SK-N-SH (cell line): ENCODE results near the gene IGFBPL1. TPM values are rescaled to one million over a fixed set of nuclear protein-coding genes. Genes with fewer than 3 reads are reported as not detected.

Experiments
- CTCF ChIA-PET: fragments of 300-600, 350-600 bp; formaldehyde crosslinking; extraction: SDS; loops from one replicate; lab custom pipeline; 2021; lab: Yijun Ruan, JAX
- POLR2A ChIA-PET: fragments of 350-600 bp; sonication (Branson Sonifier 250); formaldehyde crosslinking; extraction: SDS; loops from one replicate; lab custom pipeline; 2020; ENCODE audit warnings: antibody characterized with exemption, inconsistent platforms; lab: Yijun Ruan, JAX
- DNase-seq: peaks from one replicate; pipeline ENCODE4 v3.0.0; 2012
- H2AFZ ChIP-seq: fragments of 200-600 bp; sonication (generic); 2 replicates; pipeline ENCODE4 v1.8.1; 2016; ENCODE audit warnings: antibody characterized with exemption, mild to moderate bottlenecking, low read depth
- H3F3A ChIP-seq: fragments of 200-600 bp; sonication (generic); replicated peaks from 2 replicates; pipeline ENCODE3; 2016; ENCODE audit warnings: antibody characterized with exemption, mild to moderate bottlenecking; ENCODE audit not compliant: insufficient read depth
- H3K27ac ChIP-seq, 2 experiments: fragments of 200-500 bp in 1 of 2; fragments of 200-600 bp in 1 of 2; sonication (Bioruptor generic) in 1 of 2; sonication (generic), shearing (Covaris generic) in 1 of 2; 2 replicates each; pipeline versions ENCODE4 v1.5.1 to v1.6.1; 2014 to 2016; ENCODE audit warnings: low read depth in 2 of 2, inconsistent platforms in 1 of 2, low read length in 1 of 2, mild to moderate bottlenecking in 1 of 2, mixed read lengths in 1 of 2
- H3K27me3 ChIP-seq: fragments of 200-600 bp; sonication (generic), shearing (Covaris generic); 2 replicates; pipeline ENCODE4 v1.6.1; 2016; ENCODE audit warnings: mixed run types; ENCODE audit not compliant: insufficient read depth
- H3K36me3 ChIP-seq, 2 experiments: fragments of 200-500 bp in 1 of 2; fragments of 200-600 bp in 1 of 2; sonication (Bioruptor generic) in 1 of 2; sonication (generic) in 1 of 2; replicated peaks in 1 of 2; 2 replicates each; pipeline versions ENCODE3 to v1.5.1; 2014 to 2016; ENCODE audit warnings: low read length in 1 of 2, mild to moderate bottlenecking in 1 of 2; ENCODE audit not compliant: insufficient read depth in 2 of 2, control insufficient read depth in 1 of 2
- H3K4me1 ChIP-seq, 2 experiments: fragments of 200-500 bp in 1 of 2; fragments of 200-600 bp in 1 of 2; sonication (Bioruptor generic) in 1 of 2; sonication (generic), shearing (Covaris generic) in 1 of 2; 2 replicates each; pipeline versions ENCODE4 v1.5.1 to v1.6.1; 2014 to 2016; ENCODE audit warnings: low read depth in 1 of 2, low read length in 1 of 2, mixed run types in 1 of 2; ENCODE audit not compliant: insufficient read depth in 2 of 2, control insufficient read depth in 1 of 2
- H3K4me2 ChIP-seq: fragments of 200-600 bp; sonication (generic), shearing (Covaris generic); 2 replicates; pipeline ENCODE4 v1.6.1; 2017; ENCODE audit warnings: mixed run types
- H3K4me3 ChIP-seq, 2 experiments: fragments of 200-500 bp in 1 of 2; fragments of 200-600 bp in 1 of 2; sonication (Bioruptor generic) in 1 of 2; sonication (generic), shearing (Covaris generic) in 1 of 2; 2 replicates each; pipeline versions ENCODE4 v1.5.1 to v1.8.1; 2014 to 2016; ENCODE audit warnings: low read depth in 2 of 2, inconsistent platforms in 1 of 2, low read length in 1 of 2, mild to moderate bottlenecking in 1 of 2, mixed read lengths in 1 of 2, moderate library complexity in 1 of 2
- H3K79me2 ChIP-seq: fragments of 200-600 bp; sonication (generic); 2 replicates; pipeline ENCODE4 v1.8.1; 2017; ENCODE audit warnings: mild to moderate bottlenecking; ENCODE audit not compliant: insufficient read depth
- H3K9ac ChIP-seq: fragments of 200-600 bp; sonication (generic); 2 replicates; pipeline ENCODE4 v1.6.1; 2017; ENCODE audit warnings: mixed run types
- H3K9me2 ChIP-seq: fragments of 200-600 bp; sonication (generic); 2 replicates; pipeline ENCODE4 v1.6.1; 2017; ENCODE audit warnings: mixed run types
- H3K9me3 ChIP-seq: fragments of 200-600 bp; sonication (generic); 2 replicates; pipeline ENCODE4 v1.6.1; 2017; ENCODE audit warnings: mixed run types, mild to moderate bottlenecking, moderate library complexity
- H4K20me1 ChIP-seq: fragments of 200-600 bp; sonication (generic); 2 replicates; pipeline ENCODE4 v1.6.1; 2017; ENCODE audit warnings: mild to moderate bottlenecking, mixed run types; ENCODE audit not compliant: insufficient read depth
- EP300 ChIP-seq, 2 experiments: IDR thresholded peaks; 2 replicates each; pipeline versions ENCODE4 v1.4.0 to v1.6.1; 2012; ENCODE audit warnings: borderline replicate concordance in 1 of 2, low read depth in 1 of 2, low read length in 1 of 2
- EZH2phosphoT487 ChIP-seq: fragments of 200-600 bp; sonication (generic); IDR thresholded peaks from 2 replicates; pipeline ENCODE4 v1.6.1; 2017; ENCODE audit warnings: low read depth, mixed run types, mild to moderate bottlenecking, antibody characterized with exemption, moderate library complexity, borderline replicate concordance
- FOSL2 ChIP-seq: IDR thresholded peaks from 2 replicates; pipeline ENCODE4 v1.4.0; 2012; ENCODE audit warnings: low read depth, mild to moderate bottlenecking, moderate library complexity, borderline replicate concordance
- FOXJ3 ChIP-seq: sonication (generic); formaldehyde crosslinking; IDR thresholded peaks from 2 replicates; pipeline ENCODE4 v1.5.1; 2020; ENCODE audit warnings: mild to moderate bottlenecking, missing genetic modification reagents
- FOXM1 ChIP-seq: IDR thresholded peaks from 2 replicates; pipeline ENCODE4 v1.4.0; 2012; ENCODE audit warnings: low read depth, mild to moderate bottlenecking
- GATA2 ChIP-seq: sonication (generic); formaldehyde crosslinking; IDR thresholded peaks from 2 replicates; pipeline ENCODE4 v1.5.0; 2020; ENCODE audit warnings: mild to moderate bottlenecking, missing genetic modification reagents
- IRF3 ChIP-seq: fragments of 150-350 bp; IDR thresholded peaks from 2 replicates; pipeline ENCODE4 v1.6.1; 2016; ENCODE audit warnings: mild to moderate bottlenecking, low read depth, low read length
- JUND ChIP-seq: IDR thresholded peaks from 2 replicates; pipeline ENCODE4 v1.4.0; 2012
- NRF1 ChIP-seq: IDR thresholded peaks from 2 replicates; pipeline ENCODE4 v1.6.1; 2012; ENCODE audit warnings: low read depth, mild to moderate bottlenecking, low read length
- PBX3 ChIP-seq: IDR thresholded peaks from 2 replicates; pipeline ENCODE4; 2012
- RCOR1 ChIP-seq: fragments of 150-350 bp; IDR thresholded peaks from 2 replicates; pipeline ENCODE4 v1.6.1; 2017; ENCODE audit warnings: antibody characterized with exemption, low read length
- RXRA ChIP-seq: IDR thresholded peaks from 2 replicates; pipeline ENCODE4 v1.4.0; 2012; ENCODE audit warnings: low read depth, mild to moderate bottlenecking, borderline replicate concordance
- TAF1 ChIP-seq: IDR thresholded peaks from 2 replicates; pipeline ENCODE4 v1.6.1; 2012; ENCODE audit warnings: low read depth, mild to moderate bottlenecking, low read length, moderate library complexity, borderline replicate concordance
- TEAD4 ChIP-seq: IDR thresholded peaks from 2 replicates; pipeline ENCODE4 v1.4.0; 2012; ENCODE audit warnings: mild to moderate bottlenecking, borderline replicate concordance; ENCODE audit not compliant: insufficient read depth
- USF1 ChIP-seq: IDR thresholded peaks from 2 replicates; pipeline ENCODE4 v1.4.0; 2012; ENCODE audit warnings: low read depth, borderline replicate concordance
- YY1 ChIP-seq: IDR thresholded peaks from 2 replicates; pipeline ENCODE4 v1.4.0; 2012; ENCODE audit warnings: low read depth, mild to moderate bottlenecking
- ZBTB33 ChIP-seq: IDR thresholded peaks from 2 replicates; pipeline ENCODE4 v1.4.0; 2012; ENCODE audit warnings: low read depth, borderline replicate concordance
- WGBS: methylation state at CpG from one replicate; pipeline ENCODE4 v1.1.6; 2017; ENCODE audit warnings: low lambda C conversion rate; 5-methylcytosine and 5-hydroxymethylcytosine counted together
- polyA plus RNA-seq, 3 experiments: library from polyadenylated mRNA; depleted of rRNA; stranded (reverse); fragments of >200 nt; gene quantifications; 2 replicates each; pipeline ENCODE4 v1.2.3, GENCODE V29; 2012

The IGFBPL1 gene
- polyA plus RNA-seq, 1 of the 3 experiments (the other 2 are of a cell fraction) = 0.41 TPM

- Histone ChIP-seq H3F3A (no peaks in the 10 kb centered on the region), H3K27ac (no peak overlapping the region), H3K9ac (no peak overlapping the region), H3K9me2 (no peaks in the 10 kb centered on the region), H4K20me1 (no peaks in the 10 kb centered on the region), H3K4me2 (no peak overlapping the region), H2AFZ (no peak overlapping the region), H3K79me2 (no peaks in the 10 kb centered on the region), H3K4me1 (no peaks in the 10 kb centered on the region; a peak in 1 of 4 replicates), H3K36me3 (no peaks in the 10 kb centered on the region), H3K9me3 (no peaks in the 10 kb centered on the region), H3K4me3 (no peak overlapping the region), H3K27me3 (peaks cover 25% of the 10 kb centered on the region; the same call in 1 of the 2 replicates)
- no peak for DNase-seq
- ChIA-PET CTCF (interaction anchor here (0.7 to 8.8 kb wide), 3 partner anchors 13 to 517 kb away, joined by 3 to 93 read pairs (median 29); no protein-coding TSS in a partner anchor), POLR2A (no interaction called here)
- 25% methylated on average over 4 of the region's 4 CpGs for WGBS
- TF ChIP-seq PBX3 (no peak), NRF1 (no peak), FOXJ3 (CRISPR knock-in tag) (no peak), FOXM1 (no peak), YY1 (no peak), EZH2phosphoT487 (no peak), USF1 (no peak), TAF1 (no peak), RXRA (no peak), FOSL2 (no peak), EP300 (IDR thresholded peaks at IDR 0.05; ENCODE audit: borderline replicate concordance in 1 of 2, low read depth in 1 of 2, low read length in 1 of 2) (no peak), RCOR1 (no peak), TEAD4 (no peak), JUND (no peak), GATA2 (CRISPR knock-in tag) (no peak), ZBTB33 (no peak), IRF3 (no peak)
Measured at GRCh38 chr9:38431116-38431515, 6.9 kb upstream of the IGFBPL1 start.
